Activated CD8-positive, alpha-beta memory T cell treated with anti-CD3 and anti-CD28 coated beads, Interleukin-2, amount 50 U/mL, for 48 hours (primary cell): ENCODE results near the gene PAX5.

Source experiments
- DNase-seq: peaks from one replicate; pipeline ENCODE4 v3.0.0-alpha.2; 2020

Gene PAX5

DNA sequence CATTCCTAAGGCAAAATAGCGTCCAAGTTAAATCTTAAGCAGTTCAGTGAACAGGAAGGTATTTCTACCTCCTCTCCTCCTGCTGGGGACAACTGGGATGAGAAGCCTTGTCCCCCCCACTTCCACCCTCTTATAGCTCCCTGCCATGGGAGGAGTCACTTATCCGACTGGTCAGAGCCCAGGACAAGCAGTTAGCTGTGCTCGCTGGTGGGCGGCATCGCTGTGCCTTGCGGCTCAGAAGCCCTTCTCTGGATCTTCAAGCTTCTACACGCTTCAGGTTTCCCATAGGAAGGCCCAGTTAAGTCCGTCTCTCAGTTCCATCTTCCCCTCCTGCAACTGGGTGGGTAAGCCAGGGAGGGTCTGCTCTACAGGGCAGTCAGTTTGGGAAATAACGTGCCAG is 77.2 kb downstream of the PAX5 start:
- DNase-seq = peak; percentile 7

DNA sequence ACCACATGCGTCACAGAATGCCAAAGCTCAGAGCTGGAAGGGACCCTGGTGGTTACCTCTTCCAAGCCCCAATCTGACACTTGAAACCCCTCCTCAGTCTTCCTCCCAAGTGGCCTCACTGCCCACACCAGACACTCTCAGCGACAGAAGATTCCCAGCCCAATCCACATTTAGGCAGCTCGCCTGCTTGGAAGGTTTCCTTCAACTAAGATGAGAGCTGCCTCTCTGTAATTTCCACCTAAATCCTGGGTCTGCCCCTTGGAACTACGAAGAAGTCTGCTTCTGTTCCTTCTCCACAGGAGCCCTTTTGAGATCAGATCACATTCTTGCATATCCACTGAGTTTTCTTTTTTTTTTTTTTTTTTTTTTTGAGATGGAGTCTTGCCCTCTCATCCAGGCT is 83.7 kb downstream of the PAX5 start:
- DNase-seq = peak; percentile 10

DNA sequence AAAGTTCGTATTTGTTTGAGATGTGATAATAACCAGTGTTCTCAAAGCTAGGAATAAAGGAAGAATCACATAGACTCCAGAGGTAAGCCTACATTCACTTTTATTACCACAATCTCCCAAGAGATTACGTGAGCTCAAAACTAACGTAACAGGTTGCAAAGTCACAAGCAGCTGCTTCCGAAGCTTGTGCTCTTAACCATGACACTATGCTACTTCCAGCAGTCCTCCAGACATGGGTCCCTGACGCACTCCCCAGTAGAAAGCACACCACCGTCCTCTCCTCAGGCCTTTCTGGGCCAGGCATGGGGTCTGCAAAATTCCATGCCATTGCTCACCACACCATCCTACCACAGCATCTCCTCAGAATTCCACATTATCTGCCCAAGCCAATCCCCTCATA is 84.6 kb downstream of the PAX5 start:
- DNase-seq = peak; percentile 25

DNA sequence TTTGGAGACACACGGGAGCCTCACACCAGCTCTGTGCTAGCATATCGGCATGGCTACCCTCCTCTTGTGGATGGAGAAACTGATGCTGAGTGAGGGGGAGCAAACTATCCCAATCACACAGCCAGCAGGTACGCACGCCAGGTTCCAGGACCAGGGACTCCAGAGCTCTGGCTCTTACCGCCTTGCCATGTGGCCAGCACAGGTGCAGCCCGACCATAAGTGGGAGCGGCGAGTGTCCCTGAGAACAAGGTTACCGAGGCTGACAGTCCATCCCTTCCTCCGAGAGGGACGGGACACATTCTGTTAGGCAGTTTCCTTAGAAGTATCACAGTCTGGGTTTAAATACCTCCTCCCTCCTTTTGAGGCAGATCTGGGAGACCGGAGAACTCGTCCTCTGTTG is 86.0 kb downstream of the PAX5 start:
- DNase-seq = peak; percentile 40

DNA sequence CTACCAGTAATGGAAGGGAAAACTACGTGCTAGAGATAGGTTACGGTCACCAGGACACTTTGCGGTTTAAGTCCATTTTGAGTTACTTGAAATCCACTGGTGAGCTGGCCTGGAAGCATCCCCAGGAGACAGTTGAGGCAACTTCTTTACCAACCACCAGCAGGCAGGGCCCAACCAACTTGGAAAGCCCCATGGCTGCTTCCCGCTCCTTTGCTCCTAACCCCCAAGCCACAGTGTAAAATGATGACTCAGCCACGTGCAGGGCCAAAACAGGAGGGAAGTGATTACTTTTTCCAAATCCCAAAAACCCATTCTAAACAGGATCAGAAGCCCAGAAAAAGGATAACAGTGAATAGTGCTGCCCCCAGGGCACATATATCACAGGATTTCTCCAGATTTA is 87.4 kb downstream of the PAX5 start:
- peak; percentile 18 for DNase-seq

DNA sequence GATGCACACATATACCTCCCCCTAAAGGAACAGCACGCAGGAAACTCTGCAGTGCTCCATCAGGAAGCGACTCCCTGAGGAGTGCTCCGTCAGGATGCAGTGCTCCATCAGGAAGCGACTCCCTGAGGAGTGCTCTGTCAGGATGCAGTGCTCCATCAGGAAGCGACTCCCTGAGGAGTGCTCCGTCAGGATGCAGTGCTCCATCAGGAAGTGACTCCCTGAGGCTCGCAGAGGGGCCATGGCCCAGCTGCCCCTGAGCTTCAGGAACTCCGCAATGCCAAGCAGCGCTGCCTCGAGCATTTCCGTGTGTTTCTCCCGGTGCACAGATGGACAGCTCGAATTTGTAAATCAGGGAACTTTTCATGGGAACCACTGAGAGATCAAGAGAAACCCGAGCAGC is 88.1 kb downstream of the PAX5 start:
- DNase-seq = peak; percentile 32

DNA sequence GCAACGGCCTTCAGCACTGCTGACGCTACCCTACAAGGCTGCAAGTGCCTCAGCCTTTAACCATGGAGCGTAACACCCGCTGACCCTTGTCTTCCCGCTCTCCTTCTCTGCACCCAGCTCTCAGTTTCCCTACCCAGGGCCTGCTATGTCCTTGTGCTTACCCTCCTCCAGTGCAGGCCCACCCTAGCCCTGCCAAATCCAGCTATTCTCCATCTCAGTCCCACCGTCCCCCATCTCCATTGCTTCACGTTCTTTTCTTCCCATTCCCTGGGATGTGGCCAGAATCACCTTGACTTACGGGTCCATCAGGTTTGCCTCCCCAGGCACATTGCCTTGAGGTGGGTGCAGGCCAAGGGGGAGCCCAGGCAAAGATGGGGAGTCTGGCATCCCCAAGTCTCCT is 91.2 kb downstream of the PAX5 start:
- no peak for DNase-seq

DNA sequence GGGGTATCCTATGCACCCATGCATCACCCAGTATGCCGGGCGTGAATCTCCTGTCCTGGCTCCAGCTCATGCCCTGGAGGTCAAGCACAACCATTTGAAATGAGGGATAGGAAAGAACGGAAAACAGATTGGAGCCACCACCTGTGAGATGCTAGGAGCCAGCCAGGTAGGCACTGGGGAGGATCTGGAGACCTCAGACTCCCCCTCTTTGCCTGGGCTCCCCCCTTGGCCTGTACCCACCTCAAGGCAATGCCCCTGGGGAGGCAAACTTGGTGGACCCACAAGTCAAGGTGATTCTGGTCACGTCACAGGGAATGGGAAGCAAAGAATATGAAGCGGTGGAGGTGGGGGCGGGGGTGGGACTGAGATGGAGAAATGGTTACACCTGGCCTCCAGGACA is 92.6 kb downstream of the PAX5 start:
- DNase-seq = no peak

DNA sequence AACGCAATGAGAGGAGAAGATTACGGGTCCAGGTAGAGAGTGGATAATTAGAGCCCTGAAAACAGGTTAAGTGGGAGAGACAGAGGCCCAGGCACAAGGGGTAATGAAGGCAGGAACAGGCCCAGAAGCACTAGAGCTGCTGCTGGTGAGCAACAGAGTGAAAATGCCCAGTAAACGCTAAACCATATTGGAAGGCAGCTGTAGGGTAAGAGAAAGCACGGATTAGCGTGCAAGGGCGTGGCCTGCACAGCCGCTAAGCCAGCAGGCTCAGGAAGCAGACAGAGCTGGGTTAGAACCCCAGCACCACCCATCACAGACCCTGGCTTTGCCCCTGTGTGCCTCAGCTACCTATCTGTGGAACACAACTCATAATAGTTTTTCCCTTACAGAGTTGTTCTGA is 93.2 kb downstream of the PAX5 start:
- no peak for DNase-seq

DNA sequence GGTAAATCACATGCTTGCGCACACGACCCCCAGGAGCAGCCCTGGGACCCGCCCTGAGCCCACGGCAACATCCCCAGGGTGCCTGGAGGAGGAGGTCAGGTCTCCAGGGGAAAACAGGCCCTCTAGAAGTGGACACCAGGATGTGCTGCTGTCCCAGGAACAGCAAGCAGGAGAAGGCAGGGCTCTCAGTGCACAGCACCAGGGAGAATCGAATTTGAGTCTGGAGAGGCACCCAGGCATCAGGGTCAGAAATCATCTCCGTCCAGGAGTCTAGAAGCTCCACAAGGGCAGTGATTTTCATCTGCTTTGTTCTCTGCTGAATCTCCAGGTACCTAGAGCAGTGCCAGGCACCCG is 93.6 kb downstream of the PAX5 start:
- no peak for DNase-seq

DNA sequence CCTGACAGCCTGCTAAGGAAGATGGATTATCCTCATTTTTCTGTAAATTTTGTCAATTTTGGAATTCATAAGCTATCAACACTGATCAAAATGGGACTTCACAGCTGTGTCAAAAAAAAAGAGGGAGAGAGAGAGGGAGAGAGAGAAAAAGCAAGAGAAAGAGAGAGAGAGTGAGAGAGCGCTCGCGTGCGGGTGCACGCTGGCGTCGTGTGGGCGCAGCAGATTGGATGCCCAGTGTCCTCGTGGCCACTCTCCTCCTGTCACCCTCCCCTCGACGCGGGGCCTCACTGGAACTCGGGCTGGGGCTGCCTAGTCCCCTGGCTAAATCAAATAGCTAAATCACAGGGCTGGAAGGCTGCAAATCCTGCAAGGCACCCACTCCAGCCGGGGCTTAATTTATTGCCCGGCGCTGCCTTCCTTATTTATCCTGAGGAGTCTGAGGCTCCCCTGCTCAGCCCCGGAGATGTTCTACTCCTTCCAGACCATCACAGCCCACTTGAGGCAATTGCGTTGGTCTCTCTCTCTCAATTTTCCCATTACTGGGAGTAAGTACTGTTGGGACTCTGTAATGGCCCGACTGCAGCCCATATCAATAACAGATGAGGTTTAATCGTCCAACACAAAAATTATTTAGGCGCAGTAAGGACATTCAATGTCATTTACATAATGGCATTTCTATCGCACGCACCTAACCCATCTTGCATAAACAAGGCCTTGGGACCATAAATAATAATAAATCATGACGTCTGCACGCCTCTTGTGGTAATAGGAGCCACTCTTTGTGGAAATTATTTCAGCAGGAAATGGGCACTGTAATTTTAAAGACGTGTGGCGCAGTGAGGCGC is 94.2 kb downstream of the PAX5 start:
- DNase-seq = no peak

DNA sequence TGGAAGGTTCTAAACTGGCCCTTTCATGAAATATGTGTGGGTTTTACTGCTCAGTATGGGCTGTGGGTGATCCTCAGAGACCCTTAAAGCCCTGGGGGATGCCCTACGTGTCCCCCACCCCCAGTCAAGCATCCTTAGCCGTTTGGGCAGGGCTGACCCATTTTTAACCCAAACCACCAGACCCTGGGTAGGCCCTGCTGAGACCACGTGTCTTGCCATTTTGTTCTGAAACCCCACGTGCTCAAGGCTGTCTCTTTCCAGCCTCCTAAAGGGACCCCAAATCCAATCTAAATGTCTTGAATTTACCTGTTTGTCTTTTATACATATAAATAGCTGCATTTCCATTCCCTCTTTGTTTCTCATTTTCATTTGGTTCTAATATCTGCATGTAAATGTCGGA is 94.9 kb downstream of the PAX5 start:
- DNase-seq = no peak

DNA sequence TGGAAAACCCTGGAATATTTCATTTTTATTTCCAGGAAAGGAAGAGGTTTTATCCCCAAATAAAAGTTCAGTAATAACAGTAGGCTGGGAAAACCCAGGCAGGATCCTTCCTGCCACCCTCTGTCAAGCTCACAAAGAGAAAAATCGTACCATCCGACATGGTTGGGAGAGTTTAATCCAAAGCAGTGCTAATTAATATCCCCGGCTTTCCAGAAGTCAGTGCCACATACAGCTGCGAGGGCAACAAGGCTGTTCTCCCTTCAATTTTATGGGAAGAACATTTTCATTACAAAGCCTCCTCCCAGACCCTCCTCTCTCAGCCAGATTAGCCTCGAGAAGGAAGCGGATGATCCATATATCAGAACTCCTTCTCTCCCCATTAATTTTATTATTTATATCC is 95.5 kb downstream of the PAX5 start:
- DNase-seq = no peak

DNA sequence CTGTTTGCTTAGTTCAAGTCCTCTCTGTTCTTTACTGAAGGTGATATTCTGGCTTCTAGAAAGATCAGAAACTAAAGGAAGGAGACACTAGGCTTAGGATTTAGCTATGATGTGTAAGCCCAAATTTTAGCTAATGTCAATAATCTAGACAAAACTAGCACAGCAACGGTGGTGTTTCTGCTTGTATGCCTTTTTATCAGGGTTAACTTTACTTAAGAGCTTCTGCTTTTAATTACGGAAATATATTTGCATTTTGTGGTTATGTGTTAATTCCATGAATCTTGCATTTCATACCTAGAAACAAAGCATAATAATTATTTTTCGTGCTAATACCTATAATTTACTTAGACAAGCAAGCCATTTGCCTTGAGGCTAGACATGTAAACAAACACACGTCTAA is 96.1 kb downstream of the PAX5 start:
- no peak for DNase-seq

DNA sequence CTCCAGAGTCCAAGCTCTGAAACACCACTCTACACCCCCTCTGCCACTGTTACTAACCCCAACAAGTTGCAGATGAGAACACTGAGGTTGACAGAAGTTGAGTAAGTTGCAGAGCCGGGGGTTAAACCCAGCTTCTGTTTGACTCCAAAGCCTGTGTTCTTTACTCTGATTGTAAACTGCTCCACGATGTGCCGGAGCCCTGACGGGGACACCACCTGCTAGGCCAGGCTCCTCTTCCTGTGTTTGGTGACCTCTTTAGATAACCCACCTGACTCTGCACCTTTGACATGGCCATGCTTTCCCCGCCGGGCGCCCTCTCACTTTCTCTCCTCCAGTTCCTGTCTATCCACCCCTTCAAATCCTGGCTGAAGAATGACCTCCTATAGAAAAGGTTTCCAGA is 96.7 kb downstream of the PAX5 start:
- DNase-seq = no peak

DNA sequence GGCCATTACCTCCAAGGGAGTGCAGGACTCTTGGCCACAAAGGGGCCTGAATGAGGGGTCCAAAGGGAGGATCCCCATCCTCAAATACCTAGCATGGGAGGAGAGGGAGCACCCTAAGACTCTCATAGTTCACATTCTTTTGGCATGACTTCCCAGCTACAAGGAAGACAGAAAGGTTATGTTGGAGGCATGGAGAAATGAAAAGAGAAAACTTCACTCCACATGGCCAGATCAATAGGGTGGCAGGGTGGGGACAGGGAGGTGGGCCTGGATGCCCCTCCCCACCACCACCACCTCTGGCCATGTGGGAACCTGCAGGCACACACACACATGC is 97.6 kb downstream of the PAX5 start:
- no peak for DNase-seq

DNA sequence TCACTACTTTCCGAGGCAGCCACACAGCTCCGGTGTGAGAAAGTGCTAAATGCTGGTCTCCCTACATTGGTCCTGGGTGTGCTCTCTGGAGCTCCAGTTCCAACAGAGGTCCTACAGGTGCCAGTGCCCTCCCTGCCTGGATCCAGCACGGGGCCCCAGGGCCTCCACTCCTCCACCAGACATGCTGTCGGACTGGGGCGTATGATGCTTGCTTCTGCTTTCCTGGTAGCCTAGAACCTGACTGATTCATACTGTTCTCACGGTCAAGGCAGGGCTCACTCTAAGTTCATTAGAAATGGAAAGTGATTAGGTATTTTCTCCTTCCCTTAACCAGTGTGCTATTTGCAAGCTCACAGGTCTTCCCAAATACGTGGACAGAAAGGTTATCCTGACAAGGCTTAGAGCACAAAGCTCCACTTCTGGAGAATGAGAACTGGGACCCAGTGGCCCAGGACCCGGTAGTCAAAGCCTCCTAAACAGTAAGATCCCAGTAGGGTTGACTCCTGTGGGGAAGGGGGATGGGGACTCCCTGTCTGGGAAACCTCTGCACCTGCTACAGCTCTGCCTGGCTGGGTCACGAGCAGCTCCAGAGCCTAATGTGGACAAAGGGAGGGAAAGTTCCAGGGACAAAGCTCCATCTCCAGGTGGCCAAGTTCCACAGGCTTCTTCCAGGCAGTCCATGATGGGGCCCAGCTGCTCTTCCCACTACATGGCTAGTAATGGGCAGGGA is 98.1 kb downstream of the PAX5 start:
- no peak for DNase-seq

DNA sequence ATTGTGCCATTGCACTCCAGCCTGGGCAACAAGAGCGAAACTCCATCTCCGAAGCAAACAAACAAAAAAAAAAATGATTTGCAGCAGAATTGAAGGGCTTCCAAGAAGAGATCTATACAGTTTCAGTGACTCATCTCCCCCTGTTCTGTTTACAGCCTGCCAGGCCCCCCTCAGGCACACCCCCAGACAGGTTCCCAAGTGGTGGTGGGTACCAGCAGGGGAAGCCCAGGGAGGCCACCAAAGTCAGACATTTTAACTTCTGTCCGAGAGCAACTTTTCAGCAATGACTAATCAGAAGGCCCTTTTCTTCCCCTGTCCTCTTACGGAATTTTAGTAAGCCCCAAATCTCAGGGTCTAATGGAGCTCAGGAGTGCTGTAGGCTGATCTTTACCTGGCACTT is 98.7 kb downstream of the PAX5 start:
- no peak for DNase-seq

DNA sequence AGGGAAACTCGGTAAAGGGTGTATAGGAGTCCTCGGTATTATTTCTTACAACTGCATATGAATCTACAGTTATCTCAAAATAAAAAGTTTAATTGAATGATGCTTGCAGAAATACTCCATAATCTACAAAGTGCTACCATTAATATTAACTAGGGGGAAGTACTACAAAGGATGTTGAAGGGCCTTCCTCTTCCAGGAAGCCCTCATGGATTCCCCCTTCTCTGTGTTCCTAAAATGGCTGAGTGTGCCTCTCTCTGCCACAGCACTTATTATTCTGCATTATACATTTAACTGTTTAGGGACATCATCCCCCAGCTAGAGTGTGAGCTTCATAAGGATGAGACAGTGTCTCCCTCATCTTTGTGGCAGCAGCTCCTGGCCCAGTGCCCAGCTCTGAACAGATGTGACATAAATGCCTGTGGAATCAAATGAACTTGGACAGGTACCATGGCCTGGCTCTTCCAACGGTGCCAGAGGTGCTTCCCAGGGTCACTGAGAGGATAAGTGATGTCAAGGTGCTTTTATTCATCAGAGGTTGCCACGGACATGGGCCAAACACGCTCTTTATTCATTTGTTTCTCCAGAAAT is 99.5 kb downstream of the PAX5 start:
- no peak for DNase-seq

DNA sequence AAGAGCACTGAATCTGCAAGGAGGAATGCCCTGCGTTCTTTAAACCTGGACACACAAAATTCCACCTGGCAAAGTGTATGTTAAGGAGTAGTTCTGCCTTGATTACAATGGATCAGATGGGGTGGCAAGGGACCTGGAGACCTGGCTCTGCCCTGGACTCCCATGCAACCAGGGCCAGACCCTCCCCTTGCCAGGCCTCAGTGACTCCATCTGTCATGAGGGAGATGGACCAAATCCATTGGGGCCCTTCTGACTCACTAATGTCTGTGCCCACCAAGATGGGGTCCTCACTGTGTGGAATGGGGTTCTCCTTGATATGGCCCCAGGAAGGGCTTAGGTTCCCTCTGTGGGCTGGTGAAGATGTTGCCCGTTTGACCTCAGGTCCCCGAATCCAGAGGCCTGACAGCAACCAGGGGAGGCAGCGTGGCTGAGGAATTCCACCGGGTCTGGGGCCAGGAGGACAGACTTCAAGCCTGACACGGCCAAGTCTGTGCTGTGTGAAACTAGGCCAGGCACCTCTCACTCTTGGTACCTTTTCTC is 100.3 kb downstream of the PAX5 start:
- DNase-seq = no peak

DNA sequence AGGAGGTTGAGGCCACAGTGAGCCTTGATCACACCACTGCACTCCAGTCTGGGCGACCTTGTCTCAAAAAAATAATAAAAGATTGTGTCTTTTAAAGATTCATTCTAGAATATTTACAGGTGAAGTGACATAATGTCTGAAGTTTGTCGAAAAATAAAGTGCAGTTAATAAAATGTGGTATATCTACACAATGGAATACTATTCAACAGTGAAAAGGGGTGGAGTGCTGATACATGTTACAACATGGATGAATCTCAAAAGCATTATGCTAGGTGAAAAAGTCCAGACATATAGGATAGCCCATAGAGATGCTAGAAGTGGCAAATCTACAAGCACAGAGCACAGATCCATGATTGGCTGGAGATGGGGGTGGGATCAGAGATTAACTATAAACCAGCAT is 101.9 kb downstream of the PAX5 start:
- no peak for DNase-seq

DNA sequence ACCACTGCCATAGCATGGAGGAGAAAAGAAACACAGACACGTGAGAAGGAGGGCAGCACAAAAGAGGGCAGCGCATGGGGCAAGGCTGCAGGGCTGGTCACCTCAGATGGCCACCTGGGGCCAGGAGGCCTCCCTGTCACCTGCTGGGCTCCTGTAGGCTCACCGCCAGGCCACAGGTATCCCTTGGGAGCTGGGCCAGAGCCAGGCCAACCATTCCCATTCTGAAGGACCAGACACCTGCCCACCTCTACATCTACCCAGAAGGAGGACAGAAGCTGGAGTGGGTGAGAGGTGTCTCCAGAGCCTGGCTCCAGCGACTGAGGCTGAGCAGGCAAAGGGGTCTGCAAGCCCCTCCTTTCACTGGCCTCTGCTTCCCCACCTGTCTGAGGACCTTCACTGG is 103.1 kb downstream of the PAX5 start:
- DNase-seq = no peak

DNA sequence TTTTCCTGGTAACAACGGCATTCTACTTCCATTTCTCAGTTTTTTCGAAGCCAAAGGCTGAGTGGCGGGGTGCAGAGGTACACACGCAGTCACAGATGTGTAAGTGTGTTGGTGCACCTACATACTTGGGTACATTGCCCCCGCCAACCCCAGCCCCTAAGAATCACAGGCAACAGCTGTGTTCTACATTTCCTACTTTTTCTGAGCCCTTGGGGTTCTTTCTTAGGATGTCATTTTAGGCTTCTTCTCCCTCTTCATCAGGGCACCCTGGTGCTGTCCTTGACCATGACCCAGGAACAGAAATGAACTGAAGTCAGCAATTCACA is 104.8 kb downstream of the PAX5 start:
- DNase-seq = peak; percentile 50

DNA sequence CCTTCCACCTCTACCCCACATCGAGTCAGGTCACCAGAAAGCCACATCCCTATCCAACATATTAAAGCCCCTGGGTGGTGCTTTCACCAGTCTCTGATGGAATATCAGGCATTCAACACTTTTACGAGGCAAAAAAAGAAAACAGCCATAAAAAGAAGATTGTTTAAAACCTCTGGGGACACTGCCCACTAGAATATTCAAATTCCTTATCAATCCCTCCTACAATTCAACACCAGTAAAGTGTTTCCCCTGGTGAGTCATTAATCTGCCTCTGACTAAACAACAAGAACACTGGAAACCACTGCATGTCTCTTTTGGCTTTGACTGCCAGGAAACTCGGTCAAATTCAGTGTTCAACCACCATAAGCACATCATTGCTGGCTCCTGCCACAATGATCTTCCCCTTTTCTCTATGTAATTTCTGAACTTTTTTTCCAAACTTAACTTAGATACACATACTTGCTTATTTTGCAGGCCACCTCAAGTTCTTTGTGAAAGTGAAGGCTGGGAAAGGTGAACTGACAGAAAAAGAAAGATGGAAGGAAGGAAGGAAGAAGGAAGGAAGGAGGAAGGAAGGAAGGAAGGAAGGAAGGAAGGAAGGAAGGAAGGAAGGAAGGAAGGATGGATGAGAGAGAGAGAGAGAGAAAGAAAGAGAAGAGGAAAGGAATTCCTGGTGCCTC is 105.3 kb downstream of the PAX5 start:
- peak; percentile 49 for DNase-seq
